DMS 273 (cell line): ENCODE measurements around the gene DSE.

Experiments
- DNase-seq: peaks from one replicate; lab custom pipeline; 2025; ENCODE audit not compliant: unreplicated experiment; lab: John Stamatoyannopoulos, UW

Gene DSE

GRCh38 chr6:116359835-116360234 lies 10.9 kb upstream of the DSE start:
- DNase-seq: no peak

- DNase-seq: no peak
Observed at GRCh38 chr6:116362276-116362675, 8.5 kb upstream of the DSE start.

DNA sequence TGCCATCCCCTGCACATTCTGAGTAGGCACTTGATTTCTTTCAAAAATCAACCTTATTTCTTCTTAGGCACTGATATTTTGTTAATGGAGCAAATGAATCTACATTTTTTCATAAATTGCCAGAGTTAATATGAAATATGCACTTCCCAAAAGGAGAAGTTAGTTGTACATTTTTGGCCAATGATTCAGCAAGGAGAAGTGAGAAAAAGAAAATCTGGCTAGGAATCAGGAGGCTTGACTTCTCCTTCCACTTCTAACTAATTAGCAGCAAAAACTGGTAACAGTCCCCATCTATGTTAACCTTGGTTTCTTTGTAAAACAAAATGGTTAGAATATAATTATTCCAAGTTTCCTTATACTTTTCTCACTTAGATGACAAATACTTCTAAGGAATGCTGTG lies 7.0 kb upstream of the DSE start:
- DNase-seq: no peak

DNA sequence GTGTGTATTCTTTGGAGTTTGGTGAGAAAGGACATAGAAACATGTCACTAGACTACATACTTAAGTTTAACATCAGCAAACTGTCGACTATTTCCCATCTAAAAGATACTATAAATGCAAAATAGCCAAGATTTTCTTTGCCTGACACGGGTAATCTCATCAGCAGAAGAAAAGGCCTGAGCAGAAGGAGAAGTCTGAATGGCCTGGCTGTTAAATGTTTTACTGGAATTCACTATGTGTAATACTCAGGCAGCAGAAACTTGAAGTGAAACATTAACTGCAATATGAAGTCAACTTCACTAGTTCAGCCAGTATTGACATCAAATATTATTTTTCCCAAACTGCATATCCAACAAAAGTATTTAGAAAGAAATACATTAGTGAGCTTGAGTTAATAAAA lies 6.4 kb upstream of the DSE start:
- DNase-seq: no peak

GRCh38 chr6:116365743-116366142 lies 5.0 kb upstream of the DSE start:
- DNase-seq: no peak

DNA sequence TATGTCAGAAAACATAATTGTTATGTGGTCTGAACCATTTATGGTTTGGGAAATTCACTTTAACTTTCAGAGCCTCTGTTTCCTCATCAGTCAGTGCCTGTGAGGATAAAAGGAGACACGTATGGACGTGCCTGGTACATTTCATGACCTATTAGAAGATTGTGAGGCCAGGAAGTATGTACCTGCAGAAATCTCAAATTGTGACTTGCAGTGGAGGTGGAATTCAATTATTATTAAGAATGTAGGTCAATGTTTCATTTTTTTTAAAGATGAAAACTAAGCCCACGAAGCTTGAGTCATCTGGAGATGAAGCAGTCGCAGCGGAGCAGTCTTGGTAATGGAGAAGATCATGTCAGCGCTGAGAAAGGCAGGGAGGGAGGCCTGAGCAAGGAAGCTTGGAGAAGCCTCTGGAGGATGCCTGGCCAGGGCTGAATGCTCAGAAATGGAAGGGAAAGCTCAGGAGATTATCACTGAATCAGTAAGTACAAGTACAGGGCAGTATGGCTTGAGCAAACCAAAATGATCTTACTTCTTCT lies 3.9 kb upstream of the DSE start:
- no peak for DNase-seq

GRCh38 chr6:116369540-116369939 lies 1.2 kb upstream of the DSE start:
- DNase-seq: no peak

DNA sequence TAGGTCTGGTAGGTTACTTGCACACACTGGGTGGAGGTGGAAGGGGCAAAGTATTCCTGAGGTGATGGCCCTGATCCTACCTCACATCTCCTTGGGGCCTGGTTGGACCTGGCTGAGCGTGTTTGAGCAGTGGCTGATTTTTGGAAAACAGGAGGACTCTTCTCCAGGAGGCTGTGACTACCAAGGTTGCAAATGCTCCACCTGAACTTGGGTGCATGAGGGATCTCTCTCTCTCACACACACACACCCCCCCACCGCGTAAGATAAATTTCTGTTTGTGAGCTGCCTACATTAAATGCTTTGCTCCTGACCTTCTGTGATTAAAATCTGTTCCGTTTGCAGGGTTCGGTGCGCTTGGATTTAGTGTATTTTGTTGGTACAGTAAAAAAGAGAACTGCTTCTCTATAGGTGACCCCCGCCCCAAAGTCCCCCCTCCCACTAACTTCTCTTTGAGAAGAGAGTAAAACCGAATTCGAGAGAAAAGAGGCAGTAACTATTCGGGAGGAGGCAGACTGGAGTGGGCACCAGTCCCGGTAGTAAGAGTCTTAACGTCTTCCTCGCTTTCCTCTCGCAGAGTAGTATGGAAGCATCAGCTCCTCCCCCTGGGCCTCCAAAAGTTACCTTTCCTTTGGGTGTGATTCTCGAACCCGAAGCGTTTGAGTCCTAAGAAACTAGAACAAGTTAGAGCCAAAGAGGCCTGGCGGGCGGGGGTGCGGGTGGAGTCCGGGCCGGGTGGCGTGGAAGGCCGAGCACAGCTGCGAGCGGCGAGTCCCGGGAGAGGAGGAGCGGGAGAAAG lies 585 bp upstream of the DSE start:
- peak; percentile 84 for DNase-seq

DNA sequence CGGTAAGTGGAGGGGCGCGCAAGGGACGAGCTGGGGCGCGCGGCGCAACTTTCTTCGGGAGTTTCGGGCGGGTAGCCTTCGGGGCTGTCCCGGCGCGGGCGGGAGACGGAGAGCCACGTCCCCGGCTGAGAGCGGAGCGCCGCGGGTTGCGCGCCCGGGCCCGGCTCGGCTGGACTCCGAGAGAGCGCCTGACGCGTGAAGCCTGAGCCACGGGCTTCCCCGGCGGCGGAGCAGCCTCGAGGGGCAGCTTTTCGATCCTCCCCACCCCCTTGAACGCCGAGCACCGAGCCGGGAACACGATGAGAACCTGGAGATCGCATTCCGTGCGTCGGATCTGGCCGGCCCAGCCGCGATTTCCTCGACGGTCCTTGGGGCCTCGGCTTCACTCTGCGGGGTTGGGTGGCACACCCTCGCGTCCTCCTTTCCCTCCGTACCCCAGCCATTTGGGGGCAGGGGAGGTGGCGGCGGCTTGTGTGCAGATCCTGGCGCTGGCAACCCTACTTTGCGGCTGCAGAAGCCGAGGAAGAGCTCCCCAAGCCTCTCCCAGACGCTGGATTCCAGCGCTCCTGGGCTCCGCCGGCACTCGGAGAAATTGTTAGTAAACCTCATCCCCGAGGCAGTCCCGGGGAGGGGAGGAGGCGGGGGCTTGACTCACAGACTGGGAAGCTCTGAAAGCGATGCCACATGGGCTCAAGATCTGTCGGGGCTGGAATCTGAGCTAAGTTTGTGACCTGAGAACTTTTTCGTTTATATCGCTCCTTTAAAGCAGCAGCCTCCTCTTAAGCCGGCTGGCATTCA lies 572 bp downstream of the DSE start:
- peak; percentile 89 for DNase-seq

DNA sequence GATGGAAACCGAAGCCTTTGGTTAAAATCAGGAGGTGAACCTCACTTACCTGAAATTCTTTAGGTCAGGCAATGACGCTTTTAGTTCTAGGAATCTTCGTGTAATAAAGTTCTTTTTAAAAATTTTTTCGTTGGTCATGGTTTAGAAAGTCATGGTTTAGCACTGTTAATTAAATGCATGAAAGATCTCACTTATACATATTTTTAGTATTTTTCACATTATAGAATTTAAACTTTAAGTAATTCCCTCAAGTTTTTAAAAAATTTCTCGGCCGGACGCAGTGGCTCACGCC lies 1.1 kb downstream of the DSE start:
- no peak for DNase-seq

- DNase-seq: no peak
Observed at GRCh38 chr6:116373300-116373699, 2.6 kb downstream of the DSE start.

GRCh38 chr6:116373940-116374339 lies 3.2 kb downstream of the DSE start:
- DNase-seq: no peak

- no peak for DNase-seq
Observed at GRCh38 chr6:116374586-116374985, 3.8 kb downstream of the DSE start.

DNA sequence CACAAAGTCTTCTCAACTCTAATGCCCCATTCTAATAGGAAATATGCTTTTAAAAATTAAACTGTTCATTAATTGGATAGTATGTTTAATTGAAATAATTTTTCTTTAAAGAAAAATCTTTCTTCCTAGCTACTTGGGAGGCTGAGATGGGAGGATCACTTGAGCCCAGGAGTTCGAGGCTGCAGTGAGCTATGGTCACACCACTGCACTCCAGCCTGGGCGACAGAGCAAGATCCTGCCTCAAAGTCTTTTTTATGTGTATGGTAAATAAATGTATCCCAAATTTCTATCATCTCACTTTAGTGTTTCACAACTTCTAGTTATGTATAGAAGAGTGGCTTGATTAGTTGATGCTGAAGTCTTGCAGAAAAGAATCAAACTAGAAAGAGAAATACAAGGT lies 4.5 kb downstream of the DSE start:
- DNase-seq: no peak

- peak; percentile 26 for DNase-seq
Observed at GRCh38 chr6:116376149-116376548, 5.4 kb downstream of the DSE start.

DNA sequence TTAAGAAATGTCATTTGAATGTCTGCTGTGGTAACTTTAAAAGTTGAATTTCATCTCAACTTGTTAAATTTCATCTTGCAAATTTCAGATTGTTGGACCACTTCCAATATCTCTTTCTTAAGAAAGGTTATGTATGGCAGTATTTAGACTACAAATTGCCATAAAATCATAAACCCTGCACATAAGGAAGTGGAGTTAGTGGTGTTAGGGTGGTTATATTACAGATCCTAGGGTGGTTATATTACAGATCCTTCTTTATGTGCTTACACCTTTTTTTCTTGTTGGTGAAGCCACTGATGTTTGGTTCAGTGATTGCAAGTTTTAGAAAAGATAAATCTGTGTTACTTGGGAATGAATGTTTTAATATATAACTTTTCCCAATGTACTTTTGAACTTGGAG lies 9.0 kb downstream of the DSE start:
- no peak for DNase-seq

DNA sequence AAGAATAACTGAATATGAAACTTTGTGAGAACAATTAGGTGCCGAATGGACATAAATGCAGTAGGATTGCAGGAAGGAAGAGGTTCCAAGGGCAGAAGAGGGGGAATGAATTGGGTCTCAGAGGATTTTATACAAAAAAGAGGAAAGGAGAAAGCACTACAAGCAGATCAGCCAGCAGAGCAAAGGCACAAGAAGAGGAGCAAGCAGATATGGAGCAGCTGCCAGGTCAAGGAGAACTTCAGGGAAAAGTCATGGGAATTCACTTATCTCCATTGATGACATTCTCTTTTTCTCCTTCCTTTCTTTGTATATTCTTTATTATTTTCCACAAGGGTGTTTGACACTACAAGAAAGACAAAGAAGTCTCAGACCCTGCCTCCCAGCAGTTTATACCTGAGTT lies 9.6 kb downstream of the DSE start:
- no peak for DNase-seq

DNA sequence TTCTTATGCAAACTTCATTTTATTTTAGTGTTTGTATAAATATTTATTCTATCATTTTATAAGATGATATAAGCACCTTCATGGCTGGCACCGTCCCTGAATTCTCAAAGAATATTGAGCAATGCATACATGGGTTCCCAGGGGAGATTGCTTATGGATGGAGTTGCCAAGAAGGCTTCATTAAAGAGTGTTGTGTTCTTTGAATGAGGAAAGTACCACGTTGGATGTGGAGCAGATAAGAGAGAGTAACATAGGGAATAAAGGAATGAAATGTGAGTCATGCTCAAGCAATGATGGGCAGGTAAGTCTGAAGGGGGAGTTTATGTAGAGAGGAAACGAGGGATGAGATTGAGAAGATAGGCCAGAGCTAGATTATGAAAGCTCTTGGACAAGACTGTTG lies 10.3 kb downstream of the DSE start:
- DNase-seq: no peak

GRCh38 chr6:116382587-116382986 lies 11.8 kb downstream of the DSE start:
- DNase-seq: no peak

DNA sequence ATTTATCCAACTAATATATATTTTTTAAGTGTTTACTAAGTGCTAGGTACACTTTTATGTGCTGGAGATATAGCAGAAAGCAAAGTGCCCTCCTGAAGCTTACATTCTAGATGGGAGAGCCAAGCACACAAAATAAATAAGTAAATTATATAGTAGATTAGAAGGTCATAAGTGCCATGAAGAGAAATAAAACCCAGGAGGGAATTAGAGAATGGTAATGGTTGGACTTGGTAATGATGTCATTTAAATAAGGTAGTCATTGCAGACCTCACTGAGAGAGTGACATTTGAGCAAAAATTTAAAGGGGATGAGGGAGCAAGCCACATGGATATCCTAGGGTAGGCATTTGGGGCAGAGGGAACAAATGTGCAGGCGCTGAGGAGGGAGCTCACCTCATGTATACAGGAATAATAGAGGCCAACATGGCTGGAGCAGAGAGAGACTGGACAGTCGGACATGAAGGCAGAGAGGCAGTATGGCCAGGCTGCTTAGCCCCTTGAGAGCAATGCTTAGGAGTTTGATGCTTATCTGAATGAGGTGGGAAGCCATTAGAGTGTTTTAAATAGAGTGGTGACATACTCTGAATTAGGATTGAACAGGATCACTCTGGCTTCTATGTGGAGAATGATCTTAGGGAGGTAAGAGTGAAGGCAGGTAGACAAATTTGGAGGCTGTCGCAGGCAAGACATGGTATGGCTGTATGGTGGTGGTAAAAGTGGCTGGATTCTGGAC lies 14.1 kb downstream of the DSE start:
- no peak for DNase-seq

- no peak for DNase-seq
Observed at GRCh38 chr6:116385459-116385802, 14.7 kb downstream of the DSE start.

DNA sequence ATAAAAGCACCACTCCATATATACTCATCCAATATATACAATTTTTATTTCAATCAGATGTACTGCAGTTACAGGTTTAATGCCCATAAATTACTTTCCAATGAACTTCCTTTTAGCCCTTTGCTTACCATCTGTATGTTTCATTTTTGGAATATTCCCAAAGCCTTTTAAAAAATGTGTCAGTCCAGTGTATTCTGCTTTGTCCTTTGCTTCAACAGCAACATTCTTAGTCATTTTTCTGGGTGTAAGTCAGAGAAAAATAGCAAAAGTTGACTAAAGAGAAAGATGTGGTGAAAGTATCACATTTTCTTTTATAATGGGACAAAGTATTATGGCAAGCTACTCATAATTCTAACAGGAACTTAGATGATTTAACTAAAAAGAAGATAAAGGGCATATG lies 15.2 kb downstream of the DSE start:
- DNase-seq: no peak
